SK-N-MC (cell line): Measurements from ENCODE around the gene PFDN4.

Experiments used
- EZH2 ChIP-seq: fragments of 200-600 bp; sonication (generic); IDR thresholded peaks from one replicate; pipeline ENCODE4 v1.6.1; 2017; ENCODE audit warnings: antibody characterized with exemption
- POLR2AphosphoS5 ChIP-seq: IDR thresholded peaks from 2 replicates; pipeline ENCODE4 v1.6.1; 2012; ENCODE audit warnings: mild to moderate bottlenecking, low read depth, low read length, borderline replicate concordance

GRCh38 chr20:54204481-54204880 is 3.4 kb upstream of the PFDN4 start:
- TF ChIP-seq EZH2 = no peak
- TF ChIP-seq POLR2AphosphoS5 = no peak
